Uterus (tissue), 2 donors: Measurements from ENCODE around the gene KIAA0232.

ENCODE experiments used
- POLR2A ChIP-seq, 2 donors: fragments of 450-650 bp; IDR thresholded peaks; one replicate each; pipeline ENCODE4 v1.6.1; 2016; ENCODE audit warnings: antibody characterized with exemption in 2 of 2, mild to moderate bottlenecking in 1 of 2, moderate library complexity in 1 of 2
- TF ChIP-seq, protein P1 (sequence below), 4 experiments: fragments of 200-600 bp in 2 of 4; fragments of 450-650 bp in 2 of 4; sonication (generic) in 2 of 4; IDR thresholded peaks; one replicate each; pipeline ENCODE4 v1.5.1; 2016 to 2019; ENCODE audit warnings: antibody characterized with exemption in 4 of 4, mild to moderate bottlenecking in 2 of 4, moderate library complexity in 1 of 4

DNA sequence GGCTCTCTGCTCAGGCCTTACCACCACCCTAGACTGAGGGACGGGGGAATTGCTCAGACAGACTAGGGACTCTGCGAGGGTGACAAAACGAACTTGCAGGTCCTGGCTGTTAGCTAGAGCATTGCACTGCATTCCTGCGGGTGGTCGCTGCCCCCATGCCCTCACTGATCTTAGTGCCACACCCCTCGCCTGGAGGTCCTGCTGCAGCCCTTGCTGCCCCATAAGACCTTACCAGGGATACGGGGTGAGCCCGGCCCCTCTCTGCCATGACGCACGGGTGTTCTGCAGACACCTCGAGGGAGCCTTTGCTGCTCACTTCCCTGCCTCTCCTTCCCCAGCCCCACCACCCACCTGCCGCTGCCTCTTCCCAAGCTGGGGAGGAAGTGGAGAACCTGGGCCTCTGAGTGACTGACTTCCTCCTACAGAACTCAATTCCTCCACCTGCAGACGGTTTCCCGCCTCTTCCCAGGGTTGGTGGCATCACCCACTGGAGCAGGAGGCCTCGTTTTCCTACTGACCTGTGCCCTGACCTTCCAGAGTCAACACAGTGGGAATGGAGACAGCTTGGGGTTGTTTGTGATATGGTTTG is 107.3 kb downstream of the KIAA0232 start:
- TF ChIP-seq, protein P1, sequence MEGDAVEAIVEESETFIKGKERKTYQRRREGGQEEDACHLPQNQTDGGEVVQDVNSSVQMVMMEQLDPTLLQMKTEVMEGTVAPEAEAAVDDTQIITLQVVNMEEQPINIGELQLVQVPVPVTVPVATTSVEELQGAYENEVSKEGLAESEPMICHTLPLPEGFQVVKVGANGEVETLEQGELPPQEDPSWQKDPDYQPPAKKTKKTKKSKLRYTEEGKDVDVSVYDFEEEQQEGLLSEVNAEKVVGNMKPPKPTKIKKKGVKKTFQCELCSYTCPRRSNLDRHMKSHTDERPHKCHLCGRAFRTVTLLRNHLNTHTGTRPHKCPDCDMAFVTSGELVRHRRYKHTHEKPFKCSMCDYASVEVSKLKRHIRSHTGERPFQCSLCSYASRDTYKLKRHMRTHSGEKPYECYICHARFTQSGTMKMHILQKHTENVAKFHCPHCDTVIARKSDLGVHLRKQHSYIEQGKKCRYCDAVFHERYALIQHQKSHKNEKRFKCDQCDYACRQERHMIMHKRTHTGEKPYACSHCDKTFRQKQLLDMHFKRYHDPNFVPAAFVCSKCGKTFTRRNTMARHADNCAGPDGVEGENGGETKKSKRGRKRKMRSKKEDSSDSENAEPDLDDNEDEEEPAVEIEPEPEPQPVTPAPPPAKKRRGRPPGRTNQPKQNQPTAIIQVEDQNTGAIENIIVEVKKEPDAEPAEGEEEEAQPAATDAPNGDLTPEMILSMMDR (IDR thresholded peaks at IDR 0.05): no peak
- no peak for TF ChIP-seq POLR2A (IDR thresholded peaks at IDR 0.05)
